Hematopoietic multipotent progenitor cell treated with erythropoietin and hydrocortisone succinate and interleukin-3 and kit ligand, for 4 days (in vitro differentiated cells): Measurements from ENCODE around the gene MYOM3.

Experiments used
- DNase-seq: peaks from one replicate; pipeline ENCODE4 v3.0.0-alpha.2; 2015

Gene MYOM3

DNA sequence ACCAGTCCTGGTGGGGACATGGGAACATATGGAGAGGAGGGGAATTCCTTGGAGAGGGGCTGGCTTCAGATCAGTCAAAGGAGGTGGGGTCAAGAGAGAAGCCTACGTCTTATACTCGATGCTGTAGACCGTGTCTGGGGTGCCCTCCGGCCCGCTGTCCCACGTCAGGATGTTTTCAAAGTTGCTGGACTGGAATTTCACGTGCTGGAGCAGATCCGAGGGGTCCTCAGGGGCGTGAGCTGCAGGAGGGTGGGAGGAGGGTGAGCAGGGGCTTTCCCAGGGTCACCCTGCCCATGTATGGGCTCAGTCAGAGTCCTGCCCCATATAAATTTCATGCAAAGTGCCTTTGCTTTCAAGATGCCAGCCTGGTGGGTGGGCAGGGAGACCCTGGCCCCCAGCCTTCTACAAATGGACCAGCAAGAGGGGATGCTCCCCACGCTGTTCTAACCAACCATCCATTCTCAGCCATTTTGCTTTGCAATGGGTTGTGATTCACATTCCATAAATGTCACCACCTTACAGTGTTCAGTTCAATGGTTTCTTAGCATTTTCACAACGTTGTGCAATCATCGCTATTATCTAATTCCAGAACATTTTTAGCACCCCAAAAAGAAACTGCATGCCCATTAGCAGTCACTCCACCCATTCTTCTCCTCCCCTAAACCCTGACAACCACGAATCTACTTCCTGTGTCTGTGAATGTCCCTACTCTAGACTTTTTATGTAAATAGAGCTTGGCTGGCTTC is 26.7 kb upstream of the MYOM3 start:
- no peak for DNase-seq

DNA sequence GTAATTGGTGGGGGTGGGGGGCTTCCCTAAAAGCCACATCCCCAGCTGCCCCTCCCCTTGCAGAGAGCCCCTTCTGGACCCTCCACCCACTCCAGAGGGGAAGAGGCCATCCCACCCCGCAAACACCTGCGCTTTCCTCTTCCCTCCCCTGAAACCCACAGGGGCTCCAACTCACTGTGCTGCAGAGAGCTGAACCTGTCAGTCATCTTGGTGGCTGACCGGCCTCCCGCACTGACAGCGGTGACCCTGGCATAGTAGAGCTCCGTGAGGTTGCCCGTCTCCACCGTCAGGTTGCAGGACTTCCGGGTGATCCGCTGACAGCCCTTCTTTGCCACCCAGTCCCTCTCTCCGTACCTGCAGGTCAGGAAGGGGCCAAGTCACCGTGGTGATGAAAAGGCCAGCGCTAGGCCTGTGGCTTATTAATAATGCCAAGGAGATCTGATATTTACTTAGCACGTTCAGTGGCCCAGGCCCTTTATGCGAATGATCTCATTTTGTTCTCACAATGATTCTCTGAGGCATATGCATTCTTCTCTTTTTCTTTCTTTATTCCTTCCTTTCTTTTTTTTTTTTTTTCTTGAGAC is 25.1 kb upstream of the MYOM3 start:
- DNase-seq = no peak

DNA sequence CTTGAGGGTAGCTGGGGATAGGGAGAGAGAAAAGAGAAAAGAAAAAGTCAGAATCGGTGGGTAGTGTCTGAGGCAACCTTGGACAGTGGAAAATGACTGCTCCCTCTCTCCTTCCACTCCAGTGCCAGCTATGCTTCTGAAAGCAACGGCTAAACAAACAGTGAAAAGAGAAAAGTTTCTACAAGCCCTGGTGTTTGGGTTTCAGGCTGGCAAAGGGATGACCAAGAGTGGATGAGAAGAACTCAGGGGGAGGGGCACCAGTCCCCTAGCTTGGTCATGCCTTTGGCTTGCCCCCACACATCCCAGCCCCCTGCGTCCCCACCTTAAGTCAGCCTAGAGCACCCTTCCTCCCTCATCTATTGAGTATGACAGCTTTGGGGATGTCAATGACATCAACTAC is 22.4 kb upstream of the MYOM3 start:
- no peak for DNase-seq

DNA sequence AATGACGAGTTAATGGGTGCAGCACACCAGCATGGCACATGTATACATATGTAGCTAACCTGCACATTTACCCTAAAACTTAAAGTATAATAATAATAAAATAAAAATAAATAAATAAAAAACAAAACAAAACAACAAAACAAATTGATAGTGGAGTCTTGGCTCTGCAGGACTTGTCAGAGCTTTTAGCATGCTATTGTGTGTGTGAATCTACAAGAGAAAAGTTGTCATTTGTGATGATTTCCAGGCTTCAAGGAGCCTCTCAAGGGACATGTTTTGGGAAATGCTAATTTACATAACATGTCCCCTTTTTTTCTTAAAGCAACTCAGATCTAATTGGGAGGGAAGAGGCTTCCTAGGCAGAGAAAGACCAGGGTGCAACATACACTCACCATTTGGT is 21.9 kb upstream of the MYOM3 start:
- no peak for DNase-seq

DNA sequence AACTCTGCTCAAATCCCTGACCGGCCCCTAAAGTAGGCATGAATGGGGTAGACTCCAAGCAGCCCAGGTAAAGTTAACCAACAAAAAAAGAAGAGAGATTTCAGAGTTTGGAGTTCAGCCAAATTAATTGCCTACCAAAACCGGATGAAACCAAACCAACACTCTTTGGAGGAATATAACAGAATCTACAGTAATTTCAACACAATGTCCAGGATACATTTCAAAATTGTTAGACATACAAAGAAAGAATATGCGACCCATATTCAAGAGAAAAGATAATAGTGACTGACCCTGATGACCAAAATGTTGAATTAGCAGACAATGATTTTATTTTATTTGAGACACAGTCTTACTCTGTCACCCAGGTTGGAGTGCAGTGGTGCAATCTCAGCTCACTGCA is 18.4 kb upstream of the MYOM3 start:
- DNase-seq = no peak

DNA sequence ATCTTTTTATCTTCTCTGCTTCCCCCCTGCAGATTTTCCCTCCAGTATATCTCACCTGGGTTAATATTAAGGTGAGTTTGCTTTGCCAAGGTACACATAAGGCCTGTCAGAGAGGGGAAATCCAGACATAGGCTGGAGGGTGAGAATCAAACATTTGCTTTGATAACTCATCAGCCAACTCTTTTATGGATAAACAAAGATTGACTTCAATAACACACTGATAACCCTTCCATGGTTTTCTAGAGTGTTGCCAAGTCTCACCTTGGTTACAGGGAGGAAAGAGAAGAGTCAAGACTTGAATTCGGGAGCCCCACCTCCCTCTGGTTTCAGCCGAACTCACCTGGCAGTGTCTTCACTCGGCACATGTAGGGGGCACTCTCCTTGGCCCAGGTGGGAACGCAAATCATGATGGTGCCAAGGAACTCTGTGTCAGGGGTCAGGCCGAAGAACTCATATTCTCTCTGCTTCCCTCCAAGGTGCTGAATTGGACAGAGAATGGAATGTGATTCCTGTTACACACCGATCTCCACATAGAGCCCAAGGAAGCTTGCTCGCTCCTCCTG is 15.9 kb upstream of the MYOM3 start:
- DNase-seq = no peak

DNA sequence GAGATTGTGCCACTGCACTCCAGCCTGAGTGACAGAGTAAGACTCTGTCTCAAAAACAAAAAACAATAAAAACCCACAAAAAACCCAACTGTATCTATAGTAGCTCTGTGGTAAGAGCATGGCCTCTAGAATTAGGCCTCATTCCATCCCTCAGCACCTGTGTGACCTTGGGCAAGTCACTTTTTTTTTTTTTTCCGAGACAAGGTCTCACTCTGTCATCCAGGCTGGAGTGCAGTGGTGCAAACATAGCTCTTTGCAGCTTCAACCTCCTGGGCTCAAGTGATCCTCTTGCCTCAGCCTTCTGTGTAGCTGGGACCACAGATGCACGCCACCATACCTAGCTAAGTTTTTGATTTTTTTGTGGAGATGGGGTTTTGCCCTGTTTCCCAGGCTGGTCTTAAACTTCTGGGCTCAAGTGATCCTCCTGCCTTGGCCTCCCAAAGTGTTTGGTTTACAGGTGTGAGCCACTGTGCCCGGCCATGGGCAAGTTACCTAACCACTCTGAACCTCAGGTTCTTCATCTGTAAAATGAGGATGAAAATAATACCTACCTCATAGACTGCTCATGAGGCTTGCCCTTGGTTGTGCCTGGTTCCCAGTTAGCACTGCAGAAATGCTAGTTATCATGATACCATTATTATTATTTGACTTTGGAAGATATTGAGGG is 15.3 kb upstream of the MYOM3 start:
- no peak for DNase-seq

DNA sequence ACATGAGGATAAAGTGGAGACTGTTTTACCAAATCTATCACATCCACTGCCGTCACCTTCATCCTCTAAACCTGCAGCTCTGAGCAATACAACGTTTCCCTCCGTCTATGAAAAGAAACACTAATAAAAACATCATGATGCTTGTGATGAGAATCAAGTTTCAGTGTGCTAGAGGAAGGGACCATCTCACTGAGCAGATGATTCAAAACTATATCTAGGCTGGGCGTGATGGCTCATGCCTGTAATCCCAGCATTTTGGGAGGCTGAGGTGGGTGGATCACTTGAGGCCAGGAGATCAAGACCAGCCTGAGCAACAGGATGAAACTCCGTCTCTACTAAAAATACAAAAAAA is 14.7 kb upstream of the MYOM3 start:
- no peak for DNase-seq

DNA sequence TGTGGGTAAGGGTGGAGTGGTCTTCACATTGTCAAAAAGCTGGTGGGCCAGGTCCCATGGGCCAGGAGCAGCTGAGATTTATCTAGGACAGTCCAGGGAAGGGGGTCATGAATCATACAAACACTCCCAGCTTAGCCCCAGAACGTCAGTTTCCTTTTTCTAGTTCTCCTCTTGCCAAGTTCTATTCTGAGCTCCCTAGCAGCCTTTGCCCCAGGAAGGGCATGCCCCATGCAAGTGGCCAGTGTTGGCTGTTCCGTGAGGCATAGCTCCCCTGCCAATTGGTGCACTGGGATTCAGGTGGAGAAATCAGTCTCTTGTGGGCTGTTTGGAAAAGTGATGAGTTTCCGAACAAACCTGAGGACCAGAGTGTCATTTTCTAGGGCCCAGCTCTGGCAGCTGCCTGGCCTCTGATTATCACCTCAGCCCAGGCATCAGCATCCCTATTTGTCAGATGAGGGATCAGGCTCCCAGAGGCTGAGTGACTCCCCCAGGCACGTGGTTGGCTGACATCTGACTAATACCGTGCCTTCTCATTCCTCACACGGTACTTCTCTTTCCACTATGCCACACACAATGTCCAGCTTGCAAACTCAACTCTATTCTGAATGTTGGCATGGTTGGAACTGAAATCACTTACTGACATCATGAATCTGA is 14.2 kb upstream of the MYOM3 start:
- DNase-seq = no peak

DNA sequence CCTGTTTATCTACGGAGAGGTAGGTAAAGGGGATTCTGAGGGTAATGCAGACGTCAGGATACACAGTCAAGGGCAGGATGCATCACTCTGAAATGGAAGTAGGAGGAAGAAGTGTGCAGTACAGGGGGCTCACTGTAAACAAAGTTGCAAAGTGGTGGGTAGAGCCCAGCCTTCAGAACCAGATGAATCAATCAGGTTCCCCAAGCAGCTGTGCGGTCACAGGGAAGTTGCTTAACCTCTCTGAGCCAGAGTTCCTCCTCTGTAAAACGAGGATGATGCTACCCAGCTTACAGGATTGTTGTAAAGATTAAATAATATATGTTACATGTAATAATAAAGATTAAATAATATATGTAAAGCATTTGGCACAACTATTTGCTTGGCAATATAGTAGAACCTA is 13.5 kb upstream of the MYOM3 start:
- no peak for DNase-seq

DNA sequence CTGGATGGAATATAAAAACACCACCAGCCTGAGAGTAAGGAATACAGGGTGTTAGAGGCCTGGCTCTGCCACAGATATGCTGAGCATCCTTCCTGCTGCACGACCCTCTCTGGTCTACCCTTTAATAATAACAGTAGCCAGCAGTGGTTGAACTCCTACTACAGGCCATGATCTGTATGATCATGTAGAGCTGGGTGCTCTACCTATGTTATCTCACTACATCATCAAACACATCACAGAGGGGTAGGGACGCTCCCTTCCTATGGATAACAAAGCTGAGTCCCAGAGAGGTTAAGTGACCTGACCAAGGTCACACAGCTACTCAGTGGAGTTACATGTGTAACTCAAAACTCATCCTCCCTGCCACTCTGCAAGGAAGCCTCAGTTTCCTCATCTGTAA is 13.0 kb upstream of the MYOM3 start:
- no peak for DNase-seq

DNA sequence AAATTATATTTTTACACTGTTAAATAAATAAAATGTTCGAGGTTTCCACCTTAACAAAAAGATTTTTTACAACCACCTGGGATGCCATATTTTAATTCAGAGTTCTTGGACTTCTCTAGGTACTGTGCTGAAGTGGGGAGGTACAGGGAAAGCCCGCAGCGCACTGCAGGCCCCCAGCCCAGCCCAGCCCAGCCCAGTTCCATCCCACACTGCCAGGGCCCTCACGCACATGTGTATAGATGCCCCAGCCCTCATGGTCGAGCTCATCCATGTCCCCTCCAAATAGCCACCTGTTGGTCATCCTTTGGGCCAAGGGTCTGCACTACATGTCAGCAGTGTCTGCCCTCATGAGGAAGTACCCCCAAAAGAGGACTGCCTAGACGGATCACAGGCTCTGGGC is 11.7 kb upstream of the MYOM3 start:
- DNase-seq = no peak

DNA sequence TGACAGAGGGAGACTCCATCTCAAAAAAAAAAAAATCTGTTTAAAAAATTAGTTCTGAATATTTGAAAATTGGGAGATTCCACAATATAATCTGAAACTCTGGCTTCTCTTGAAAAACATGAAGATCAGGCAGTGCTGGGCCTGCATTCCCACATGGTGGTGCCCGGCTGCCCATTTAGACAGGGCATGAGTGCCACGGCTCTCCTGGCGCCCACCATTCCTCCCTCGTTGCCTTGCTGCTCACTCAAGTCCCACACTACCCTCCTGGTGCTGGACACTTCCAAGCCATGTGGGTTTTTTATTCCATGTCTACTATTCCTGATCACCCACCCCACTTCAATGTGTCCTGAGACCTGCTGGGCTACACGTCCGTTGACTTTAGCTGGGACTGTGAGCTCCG is 10.8 kb upstream of the MYOM3 start:
- DNase-seq = no peak

DNA sequence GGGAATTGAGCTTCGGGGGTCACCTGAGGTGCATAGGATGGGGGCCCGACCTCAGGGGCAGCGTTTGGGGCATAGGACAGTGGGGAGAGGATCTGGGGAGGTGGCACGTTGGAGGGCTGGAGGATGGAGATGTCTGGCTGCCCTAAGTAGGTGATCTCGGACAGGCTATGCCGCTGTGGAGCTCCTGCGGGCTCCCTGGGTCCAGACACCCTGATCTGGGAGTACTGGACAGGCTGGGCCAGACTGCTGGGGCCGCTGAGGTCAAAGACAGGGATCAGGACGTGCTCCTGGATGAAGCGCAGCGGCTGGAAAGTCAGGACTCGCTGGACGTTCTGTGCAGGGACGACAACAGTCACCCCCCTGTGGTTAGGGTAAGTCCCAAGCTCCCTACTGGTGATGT is 9.5 kb upstream of the MYOM3 start:
- DNase-seq = no peak

DNA sequence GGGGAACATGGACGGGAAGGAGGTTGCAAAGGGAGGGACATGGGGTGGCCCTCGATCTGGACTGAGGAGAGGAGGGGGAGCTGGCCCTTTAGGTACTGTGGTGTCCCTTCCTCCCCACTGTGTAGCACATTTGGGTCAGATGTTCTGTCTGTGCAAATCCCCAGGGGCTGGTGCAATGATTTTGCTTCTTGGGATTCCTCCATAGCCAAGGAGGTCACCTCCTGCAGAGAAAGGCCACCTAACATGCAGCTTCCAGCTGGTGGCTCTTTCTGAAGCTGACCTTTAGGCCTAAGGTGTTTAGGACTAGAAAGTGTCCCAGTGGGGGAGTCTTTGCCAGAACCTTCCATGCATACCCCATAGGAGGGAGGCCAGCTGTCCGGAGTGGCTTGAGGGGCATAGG is 9.0 kb upstream of the MYOM3 start:
- no peak for DNase-seq

DNA sequence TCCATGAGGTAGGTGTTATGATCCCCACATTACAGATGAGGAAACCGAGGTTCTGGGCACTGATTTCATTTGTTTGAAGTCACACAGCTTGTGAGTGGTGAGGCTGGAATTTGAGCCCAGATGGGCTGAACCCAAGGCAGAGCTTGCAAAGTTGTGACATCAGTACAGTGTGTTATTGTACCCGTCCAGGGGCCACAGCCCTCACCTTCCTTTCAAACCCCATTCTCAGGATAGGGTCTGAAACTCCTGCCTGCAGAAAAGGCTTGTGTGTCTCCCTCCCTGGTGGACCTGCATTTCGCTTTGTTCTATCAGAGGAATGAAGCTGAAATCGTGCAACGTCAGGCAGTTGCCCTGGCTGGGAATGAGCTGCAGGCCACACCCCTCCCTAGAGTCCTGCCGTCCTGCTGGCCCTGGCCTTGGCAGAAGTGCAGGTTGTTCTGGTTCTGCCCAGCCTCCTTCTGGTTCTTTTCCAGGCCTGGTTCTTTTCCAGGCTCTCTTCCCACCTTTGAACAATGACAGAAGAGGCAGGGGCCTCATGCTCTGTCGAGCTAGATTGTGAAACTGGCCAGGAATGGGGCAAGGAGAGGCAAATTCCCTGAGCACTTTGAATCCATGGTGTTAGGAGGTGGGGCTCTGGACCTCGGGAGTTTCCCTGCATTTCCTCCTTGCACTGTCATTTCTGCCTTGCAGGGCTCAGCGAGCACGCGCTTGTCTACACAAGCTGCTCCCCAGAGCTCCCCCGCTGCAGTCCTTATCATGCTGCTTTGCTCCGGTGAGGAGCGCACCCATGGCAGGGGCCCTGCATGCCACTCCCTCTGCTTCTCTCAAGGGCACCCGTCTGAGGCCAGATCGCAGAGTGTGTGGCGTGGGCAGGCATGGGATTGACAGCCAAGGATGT is 8.2 kb upstream of the MYOM3 start:
- DNase-seq = no peak

DNA sequence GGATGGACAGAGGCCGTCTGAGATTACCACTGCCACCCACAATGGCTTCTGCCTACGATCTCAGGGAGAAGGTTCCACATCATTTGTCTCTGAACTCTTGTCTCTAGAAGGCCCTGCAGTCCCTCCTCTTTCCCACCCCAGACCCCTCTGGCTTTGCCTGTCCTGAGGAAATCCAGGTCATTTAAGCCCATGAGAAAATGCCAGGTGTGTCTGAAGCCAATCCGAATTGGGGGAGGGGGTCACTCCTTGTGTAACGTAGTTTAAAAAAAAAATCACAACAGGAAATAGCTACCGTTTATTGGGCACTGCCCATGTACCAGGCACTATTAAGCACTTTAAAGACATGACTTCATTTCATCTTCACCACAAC is 7.5 kb upstream of the MYOM3 start:
- no peak for DNase-seq

DNA sequence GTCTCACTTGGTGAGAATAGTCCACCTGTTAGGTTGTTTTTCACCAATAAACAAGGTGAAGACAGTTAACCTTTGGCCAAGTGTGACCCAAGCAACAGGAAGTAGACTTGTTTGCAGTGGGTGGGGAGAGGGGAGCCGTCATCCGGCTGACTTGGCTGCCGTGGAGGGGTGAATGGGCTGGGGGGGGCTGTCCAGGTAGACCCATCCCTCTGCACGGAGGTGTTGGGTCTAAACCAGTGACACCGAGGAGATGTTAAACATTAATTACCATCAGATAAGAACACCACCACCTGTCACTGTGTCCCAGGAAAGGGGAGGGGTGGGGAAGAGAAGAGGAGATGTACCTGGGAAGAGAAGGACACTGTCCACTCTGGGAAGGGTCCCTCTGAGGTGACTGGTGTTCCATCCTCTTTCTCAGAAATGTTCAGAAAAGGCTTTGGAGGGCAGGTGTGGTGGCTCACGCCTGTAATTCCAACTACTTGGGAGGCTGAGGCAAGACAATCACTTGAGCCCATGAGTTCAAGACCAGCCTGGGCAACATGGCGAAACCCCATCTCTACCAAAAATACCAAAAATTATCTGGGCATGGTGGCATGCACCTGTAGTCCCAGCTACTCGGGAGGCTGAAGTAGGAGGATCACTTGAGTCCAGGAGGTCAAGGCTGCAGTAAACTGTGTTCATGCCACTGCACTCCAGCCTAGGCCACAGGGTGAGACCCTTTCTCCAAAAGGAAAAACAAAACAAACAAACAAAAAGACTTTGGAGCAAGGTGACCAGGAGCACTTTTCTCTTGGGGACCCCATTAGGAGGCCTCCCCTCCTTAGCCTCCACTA is 6.7 kb upstream of the MYOM3 start:
- no peak for DNase-seq

DNA sequence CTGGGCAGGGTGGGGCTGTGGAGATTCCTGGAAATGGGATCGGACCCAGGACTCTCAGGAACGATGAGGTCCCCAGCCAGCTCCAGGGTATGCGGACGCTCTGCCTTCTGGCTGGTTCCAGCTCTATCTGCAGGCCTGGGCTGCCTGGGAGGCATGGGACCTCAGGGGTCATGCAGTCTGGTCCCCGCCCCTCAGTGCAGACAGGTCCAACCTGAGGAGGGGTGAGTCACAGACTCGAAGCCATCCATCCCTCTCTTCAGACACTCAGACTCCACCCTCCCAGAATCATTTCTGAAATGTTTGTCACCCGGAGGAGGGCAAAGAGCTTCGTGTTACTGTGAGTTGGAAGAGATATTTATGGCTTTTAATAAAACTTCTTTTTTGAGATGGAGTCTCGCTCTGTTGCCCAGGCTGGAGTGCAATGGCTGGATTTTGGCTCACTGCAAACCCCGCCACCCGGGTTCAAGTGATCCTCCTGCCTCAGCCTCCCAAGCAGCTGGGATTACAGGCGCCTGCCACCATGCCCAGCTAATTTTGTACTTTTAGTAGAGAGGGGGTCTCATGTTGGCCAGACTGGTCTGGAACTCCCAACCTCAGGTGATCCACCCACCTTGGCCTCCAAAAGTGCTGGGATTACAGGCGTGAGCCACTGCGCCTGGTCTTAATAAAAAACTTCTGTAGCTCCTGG is 5.9 kb upstream of the MYOM3 start:
- no peak for DNase-seq

DNA sequence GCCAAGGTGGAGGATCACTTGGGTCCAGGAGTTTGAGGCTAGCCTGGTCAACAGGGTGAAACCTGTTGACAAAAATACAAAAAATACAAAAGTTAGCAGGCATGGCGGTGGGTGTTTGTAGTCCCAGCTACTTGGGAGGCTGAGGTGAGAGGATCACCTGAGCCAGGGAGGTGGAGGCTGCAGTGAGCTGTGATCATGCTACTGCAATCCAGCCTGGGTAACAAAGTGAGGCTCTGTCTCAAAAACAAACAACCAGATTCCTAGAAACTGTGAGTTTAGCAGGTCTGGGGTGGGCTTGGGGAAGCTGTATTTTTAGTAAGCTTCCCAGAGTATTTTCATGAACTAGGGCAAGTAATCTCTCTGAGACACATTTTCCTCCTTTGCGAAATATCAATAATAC is 5.2 kb upstream of the MYOM3 start:
- DNase-seq = no peak

DNA sequence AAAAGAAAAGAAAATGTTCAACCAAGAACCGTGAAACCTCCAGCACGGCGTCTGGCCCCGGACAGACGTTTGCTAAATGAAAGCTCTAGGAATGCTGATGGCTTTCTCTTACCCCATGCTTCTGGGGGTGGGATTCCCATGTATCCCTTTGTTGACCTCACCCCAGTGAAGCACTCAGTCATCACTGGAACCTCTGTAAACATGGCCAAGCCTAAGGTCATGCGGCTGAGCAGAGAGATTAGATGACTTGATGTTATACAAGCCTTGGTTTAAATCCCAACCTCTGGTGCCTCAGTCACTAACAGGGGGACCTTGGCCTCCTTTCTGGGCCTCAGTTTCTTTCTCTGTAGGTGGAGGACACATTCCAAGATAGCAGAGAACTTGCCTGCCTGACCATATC is 2.8 kb upstream of the MYOM3 start:
- DNase-seq = no peak
